Endothelial cell of umbilical vein (primary cell): Measurements from ENCODE around the gene UBE2E2.

Source experiments
- CTCF ChIP-seq, 2 donors: IDR thresholded peaks; 1 replicate in 1 of 2; 2 replicates in 1 of 2; pipeline ENCODE4 v1.5.1; 2011; ENCODE audit warnings: low read length in 2 of 2, mild to moderate bottlenecking in 2 of 2, moderate library complexity in 2 of 2, control low read depth in 1 of 2, inconsistent platforms in 1 of 2, low read depth in 1 of 2; ENCODE audit not compliant: insufficient read depth in 1 of 2; ENCODE audit errors: extremely low read depth in 1 of 2
- EZH2 ChIP-seq: IDR thresholded peaks from 2 replicates; pipeline ENCODE4 v1.6.1; 2012; ENCODE audit warnings: borderline replicate concordance, low read depth, mild to moderate bottlenecking, moderate library complexity, low read length, inconsistent platforms; ENCODE audit not compliant: severe bottlenecking
- FOS ChIP-seq: IDR thresholded peaks from 2 replicates; pipeline ENCODE4 v1.6.1; 2011; ENCODE audit warnings: mild to moderate bottlenecking, low read length, moderate library complexity, borderline replicate concordance; ENCODE audit not compliant: insufficient read depth
- MAX ChIP-seq: IDR thresholded peaks from 2 replicates; pipeline ENCODE4 v1.6.1; 2011; ENCODE audit not compliant: insufficient read depth, insufficient read length
- POLR2A ChIP-seq: IDR thresholded peaks from 2 replicates; pipeline ENCODE4 v1.6.1; 2012; ENCODE audit warnings: low read depth, mild to moderate bottlenecking, control low read depth, low read length
- POLR2AphosphoS5 ChIP-seq: IDR thresholded peaks from 2 replicates; pipeline ENCODE4 v1.6.1; 2012; ENCODE audit warnings: low read depth, mild to moderate bottlenecking, control low read depth, low read length, moderate library complexity; ENCODE audit not compliant: insufficient read depth

DNA sequence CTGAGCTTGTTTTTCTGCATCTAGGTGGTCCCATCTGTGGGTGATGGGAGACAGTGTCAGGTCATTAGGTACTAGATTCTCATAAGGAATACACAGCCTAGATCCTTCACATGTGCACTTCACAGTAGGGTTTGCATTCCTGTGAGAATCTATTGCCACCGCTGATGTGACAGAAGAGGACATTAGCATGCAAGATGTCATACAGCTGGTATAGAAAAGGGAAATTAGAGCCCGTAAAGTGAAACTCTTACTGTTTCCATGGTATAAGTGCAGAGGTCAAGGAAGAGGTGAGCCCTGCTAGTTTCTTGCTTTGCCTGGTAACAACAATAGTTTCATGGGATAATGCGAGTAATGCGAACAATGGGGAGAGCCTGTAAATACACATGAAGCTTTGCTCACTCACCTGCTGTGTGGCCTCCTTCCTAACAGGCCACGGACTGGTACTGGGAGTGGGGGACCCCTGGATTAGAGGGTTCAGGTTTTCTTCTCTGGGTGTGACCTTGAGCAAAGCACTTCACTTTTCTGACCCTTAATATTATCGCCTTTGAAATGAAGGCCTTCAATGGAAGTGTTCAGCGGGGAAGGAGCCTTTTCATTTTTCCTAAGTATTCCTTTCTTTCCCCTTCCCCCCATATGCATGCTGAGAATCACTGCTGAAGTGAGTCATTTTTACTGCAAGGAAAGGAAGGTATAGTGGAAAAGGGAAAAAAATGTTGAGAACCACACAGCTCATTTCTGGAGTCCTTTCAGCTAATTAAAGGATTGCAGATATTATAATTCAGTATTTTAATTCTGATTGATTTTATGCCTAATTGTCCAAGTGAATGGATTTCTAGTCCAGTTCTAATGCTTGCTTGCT, 286.4 kb downstream of the UBE2E2 start:
- no peak for TF ChIP-seq CTCF (IDR thresholded peaks at IDR 0.05; ENCODE audit: extremely low read depth in 1 of 2, insufficient read depth in 1 of 2, low read depth in 1 of 2, low read length in 2 of 2)
- no peak for TF ChIP-seq POLR2A
- no peak for TF ChIP-seq POLR2AphosphoS5
- no peak for TF ChIP-seq MAX
- TF ChIP-seq FOS: peak; percentile 56
- no peak for TF ChIP-seq EZH2
